ENCODE measurements around the gene HSD17B13. TPM values are rescaled to one million over a fixed set of nuclear protein-coding genes. Genes with fewer than 3 reads are reported as not detected.

Gene HSD17B13, protein sequence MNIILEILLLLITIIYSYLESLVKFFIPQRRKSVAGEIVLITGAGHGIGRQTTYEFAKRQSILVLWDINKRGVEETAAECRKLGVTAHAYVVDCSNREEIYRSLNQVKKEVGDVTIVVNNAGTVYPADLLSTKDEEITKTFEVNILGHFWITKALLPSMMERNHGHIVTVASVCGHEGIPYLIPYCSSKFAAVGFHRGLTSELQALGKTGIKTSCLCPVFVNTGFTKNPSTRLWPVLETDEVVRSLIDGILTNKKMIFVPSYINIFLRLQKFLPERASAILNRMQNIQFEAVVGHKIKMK
- 0.12 and 0.19 TPM in 2 replicates for polyA plus RNA-seq (2013)

DNA sequence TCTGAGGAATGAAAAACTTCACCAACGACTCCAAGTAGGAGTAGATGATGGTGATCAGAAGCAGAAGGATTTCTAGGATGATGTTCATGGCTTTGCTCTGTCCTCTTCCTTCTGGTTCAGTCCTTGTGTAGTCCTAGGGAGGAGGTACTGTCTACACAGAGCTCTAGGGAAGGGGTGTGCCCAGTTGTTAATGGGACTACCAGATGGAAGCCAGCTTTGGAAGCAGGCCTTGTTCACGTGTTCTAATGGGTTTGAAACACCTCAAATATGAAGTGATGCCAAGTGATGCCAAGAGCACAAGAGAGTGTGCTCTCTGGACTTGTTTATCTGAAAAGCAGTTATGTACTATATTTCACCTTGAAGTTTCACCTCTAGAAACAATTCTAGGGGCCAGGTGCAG is at the start of gene HSD17B13:
TSS of gene HSD17B13 (minus strand) at position 129 of the 400 bp plus-strand sequence. CDS start at position 88, 41 bp downstream.
- H3K4me2 ChIP-seq (ENCODE audit: low read length): no peak within 1 kb of the TSS
- no CpG with 5 or more reads among the region's 2 CpGs for WGBS (ENCODE audit: extremely low coverage, insufficient coverage, insufficient read length)

DNA sequence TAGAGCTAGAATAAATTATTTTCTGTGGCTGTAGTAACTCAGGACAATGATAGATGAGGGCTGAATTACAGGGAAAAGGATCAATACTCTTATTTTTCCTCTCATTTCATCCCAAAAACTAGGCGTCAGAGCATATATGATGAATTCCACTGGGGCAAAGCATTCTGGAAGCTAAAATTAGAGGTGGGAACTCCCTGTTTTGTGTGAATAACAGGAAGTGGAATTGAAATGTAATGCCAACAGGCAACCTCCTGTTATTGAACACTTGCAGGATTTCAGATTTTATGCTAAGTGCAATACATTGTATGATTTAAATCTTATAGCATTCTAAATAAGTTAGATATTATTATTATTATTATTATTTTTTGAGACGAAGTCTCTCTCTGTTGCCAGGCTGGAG is 47.4 kb upstream of the HSD17B13 start:
- Histone ChIP-seq H4K91ac (ENCODE audit: low read depth, low read length) (no peak overlapping the region), H3K4ac (ENCODE audit: low read depth, low read length) (no peak overlapping the region), H3K9ac (ENCODE audit: low read length) (no peak overlapping the region), H3K18ac (ENCODE audit: low read length) (no peak overlapping the region), H3K4me1 (ENCODE audit: control insufficient read depth in 1 of 2, insufficient read depth in 2 of 2, low read length in 2 of 2) (peaks cover 2% of the 10 kb centered on the region in 2 experiments), H2BK5ac (ENCODE audit: low read depth, low read length, poor library complexity) (no peak overlapping the region), H3K4me3 (ENCODE audit: low read depth, low read length) (no peak overlapping the region), H3K79me1 (ENCODE audit: low read length) (peaks cover 5% of the 10 kb centered on the region), H3K4me2 (ENCODE audit: low read length) (no peak overlapping the region), H3K36me3 (ENCODE audit: control insufficient read depth in 1 of 2, insufficient read depth in 2 of 2, low read length in 2 of 2) (peaks cover 6 to 13% of the 10 kb centered on the region in 2 experiments), H3K79me2 (ENCODE audit: control insufficient read depth, insufficient read depth, low read length, poor library complexity) (no peaks in the 10 kb centered on the region), H4K8ac (ENCODE audit: low read depth, low read length) (no peak overlapping the region), H3K27ac (ENCODE audit: low read depth, low read length) (no peak overlapping the region), H2BK12ac (ENCODE audit: low read length) (no peak overlapping the region), H3K23ac (ENCODE audit: low read length) (no peak overlapping the region), H2AFZ (ENCODE audit: insufficient read depth, low read length, poor library complexity) (no peak overlapping the region), H2AK5ac (ENCODE audit: low read length) (no peak overlapping the region), H4K12ac (ENCODE audit: low read depth, low read length) (no peak overlapping the region), H3K14ac (ENCODE audit: low read length) (no peak overlapping the region), H2BK120ac (ENCODE audit: insufficient read depth, low read length, poor library complexity) (no peak overlapping the region), H3K9me3 (ENCODE audit: insufficient read depth, low read depth, low read length) (no peaks in the 10 kb centered on the region), H3K27me3 (ENCODE audit: insufficient read depth, low read length) (no peaks in the 10 kb centered on the region)
- no CpG with 5 or more reads among the region's 2 CpGs for WGBS (ENCODE audit: extremely low coverage, insufficient coverage, insufficient read length)
- no peak for DNase-seq

More for the DNA sequence above, at the start of gene HSD17B13:
- Histone ChIP-seq H4K8ac (ENCODE audit: low read depth, low read length) (no peak within 1 kb of the TSS), H3K4me3 (ENCODE audit: low read depth, low read length) (no peak within 1 kb of the TSS), H3K9me3 (ENCODE audit: insufficient read depth, low read depth, low read length) (no peaks in the 10 kb centered on the region), H3K4ac (ENCODE audit: low read depth, low read length) (no peak within 1 kb of the TSS), H3K79me1 (ENCODE audit: low read length) (no peaks in the 10 kb centered on the region), H3K27ac (ENCODE audit: low read depth, low read length) (no peak within 1 kb of the TSS), H4K12ac (ENCODE audit: low read depth, low read length) (no peak within 1 kb of the TSS), H4K91ac (ENCODE audit: low read depth, low read length) (no peak within 1 kb of the TSS), H3K14ac (ENCODE audit: low read length) (no peak within 1 kb of the TSS), H3K36me3 (ENCODE audit: control insufficient read depth in 1 of 2, insufficient read depth in 2 of 2, low read length in 2 of 2) (no peaks in the 10 kb centered on the region), H3K4me1 (ENCODE audit: control insufficient read depth in 1 of 2, insufficient read depth in 2 of 2, low read length in 2 of 2) (no peaks in the 10 kb centered on the region), H2BK5ac (ENCODE audit: low read depth, low read length, poor library complexity) (no peak within 1 kb of the TSS), H2BK120ac (ENCODE audit: insufficient read depth, low read length, poor library complexity) (no peak within 1 kb of the TSS), H3K18ac (ENCODE audit: low read length) (no peak within 1 kb of the TSS), H3K79me2 (ENCODE audit: control insufficient read depth, insufficient read depth, low read length, poor library complexity) (no peaks in the 10 kb centered on the region), H3K9ac (ENCODE audit: low read length) (no peak within 1 kb of the TSS), H3K23ac (ENCODE audit: low read length) (no peak within 1 kb of the TSS), H3K27me3 (ENCODE audit: insufficient read depth, low read length) (no peaks in the 10 kb centered on the region), H2AK5ac (ENCODE audit: low read length) (no peak within 1 kb of the TSS), H2AFZ (ENCODE audit: insufficient read depth, low read length, poor library complexity) (no peak within 1 kb of the TSS), H2BK12ac (ENCODE audit: low read length) (no peak within 1 kb of the TSS)
- DNase-seq: no peak

DNA sequence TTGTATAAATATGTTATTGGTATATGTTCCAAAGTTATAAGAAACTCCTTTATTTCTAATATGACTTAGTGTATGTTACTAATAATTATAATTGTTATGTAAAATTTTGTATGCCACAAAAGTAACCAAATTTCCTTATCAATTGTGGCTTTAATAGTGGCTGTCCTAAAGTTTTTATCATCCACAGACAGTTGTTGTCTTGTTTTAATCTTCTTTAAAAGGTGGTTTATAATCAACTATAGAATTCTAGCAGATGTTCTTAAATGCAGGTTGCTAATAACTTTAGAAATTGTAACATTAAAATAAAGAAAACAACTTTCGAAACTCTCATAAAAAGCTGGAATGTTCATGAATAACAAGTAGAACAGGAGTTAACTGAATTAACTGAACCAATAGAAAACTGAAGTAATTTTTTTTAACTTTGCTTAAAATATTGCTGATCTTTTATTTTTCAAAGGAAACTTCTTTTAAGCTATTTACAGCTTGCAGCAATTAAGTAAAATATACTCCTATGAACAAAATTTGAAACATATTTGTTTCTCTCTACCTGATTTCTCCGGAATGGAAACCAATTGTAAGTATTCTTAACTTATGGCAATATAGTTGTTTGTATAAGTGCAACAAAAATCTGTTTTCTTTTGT is 44.0 kb upstream of the HSD17B13 start:
- H3K14ac ChIP-seq (ENCODE audit: low read length): no peak overlapping the region
- no peak overlapping the region for H2AFZ ChIP-seq (ENCODE audit: insufficient read depth, low read length, poor library complexity)
- WGBS (ENCODE audit: extremely low coverage, insufficient coverage, insufficient read length): no CpG with 5 or more reads among the region's 2 CpGs
- H3K4ac ChIP-seq (ENCODE audit: low read depth, low read length): no peak overlapping the region
- no peak overlapping the region for H2BK12ac ChIP-seq (ENCODE audit: low read length)
- H3K36me3 ChIP-seq (ENCODE audit: control insufficient read depth in 1 of 2, insufficient read depth in 2 of 2, low read length in 2 of 2): peaks cover 3 to 7% of the 10 kb centered on the region in 2 experiments
- H3K79me2 ChIP-seq (ENCODE audit: control insufficient read depth, insufficient read depth, low read length, poor library complexity): no peaks in the 10 kb centered on the region
- H3K4me3 ChIP-seq (ENCODE audit: low read depth, low read length): no peak overlapping the region
- H3K27ac ChIP-seq (ENCODE audit: low read depth, low read length): no peak overlapping the region
- no peak for DNase-seq
- H2BK120ac ChIP-seq (ENCODE audit: insufficient read depth, low read length, poor library complexity): no peak overlapping the region
- no peak overlapping the region for H2BK5ac ChIP-seq (ENCODE audit: low read depth, low read length, poor library complexity)
- no peak overlapping the region for H2AK5ac ChIP-seq (ENCODE audit: low read length)
- no peak overlapping the region for H4K8ac ChIP-seq (ENCODE audit: low read depth, low read length)
- peaks cover 2 to 6% of the 10 kb centered on the region in 2 experiments for H3K4me1 ChIP-seq (ENCODE audit: control insufficient read depth in 1 of 2, insufficient read depth in 2 of 2, low read length in 2 of 2)
- H3K9ac ChIP-seq (ENCODE audit: low read length): no peak overlapping the region
- no peak overlapping the region for H3K23ac ChIP-seq (ENCODE audit: low read length)
- no peak overlapping the region for H3K4me2 ChIP-seq (ENCODE audit: low read length)
- H3K79me1 ChIP-seq (ENCODE audit: low read length): peaks cover 14% of the 10 kb centered on the region
- H4K91ac ChIP-seq (ENCODE audit: low read depth, low read length): no peak overlapping the region
- H3K27me3 ChIP-seq (ENCODE audit: insufficient read depth, low read length): no peaks in the 10 kb centered on the region
- no peak overlapping the region for H4K12ac ChIP-seq (ENCODE audit: low read depth, low read length)
- H3K18ac ChIP-seq (ENCODE audit: low read length): no peak overlapping the region
- no peaks in the 10 kb centered on the region for H3K9me3 ChIP-seq (ENCODE audit: insufficient read depth, low read depth, low read length)

DNA sequence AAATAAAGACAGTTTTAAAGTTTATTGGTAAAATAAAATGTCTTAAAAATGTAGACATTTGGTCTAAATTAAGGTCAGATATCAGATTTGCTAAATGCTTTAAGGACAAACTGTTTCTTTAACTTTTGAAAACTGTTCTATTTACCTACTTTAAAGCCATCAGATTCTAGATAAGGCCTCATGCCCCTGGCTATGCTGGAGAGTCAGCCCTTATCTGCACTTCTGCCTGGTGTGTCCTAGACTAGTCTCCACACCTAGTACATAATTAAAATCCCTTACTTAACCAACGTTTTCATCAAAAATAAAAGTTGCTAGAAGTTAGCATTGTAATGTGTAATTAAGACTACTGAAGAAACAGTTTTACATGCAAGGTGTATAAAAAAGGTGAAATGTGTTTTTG is 42.7 kb upstream of the HSD17B13 start:
- H3K23ac ChIP-seq (ENCODE audit: low read length): no peak overlapping the region
- H3K4me3 ChIP-seq (ENCODE audit: low read depth, low read length): no peak overlapping the region
- H3K36me3 ChIP-seq (ENCODE audit: control insufficient read depth in 1 of 2, insufficient read depth in 2 of 2, low read length in 2 of 2): peaks cover 2 to 7% of the 10 kb centered on the region in 2 experiments
- no peak overlapping the region for H2BK12ac ChIP-seq (ENCODE audit: low read length)
- no peak overlapping the region for H3K14ac ChIP-seq (ENCODE audit: low read length)
- H2BK5ac ChIP-seq (ENCODE audit: low read depth, low read length, poor library complexity): no peak overlapping the region
- H2AFZ ChIP-seq (ENCODE audit: insufficient read depth, low read length, poor library complexity): no peak overlapping the region
- H3K27ac ChIP-seq (ENCODE audit: low read depth, low read length): no peak overlapping the region
- H3K4me1 ChIP-seq (ENCODE audit: control insufficient read depth in 1 of 2, insufficient read depth in 2 of 2, low read length in 2 of 2): peaks cover 2 to 6% of the 10 kb centered on the region in 2 experiments
- no peaks in the 10 kb centered on the region for H3K9me3 ChIP-seq (ENCODE audit: insufficient read depth, low read depth, low read length)
- no peak overlapping the region for H3K4me2 ChIP-seq (ENCODE audit: low read length)
- H2AK5ac ChIP-seq (ENCODE audit: low read length): no peak overlapping the region
- DNase-seq: peak; percentile 64 to 70
- H3K18ac ChIP-seq (ENCODE audit: low read length): no peak overlapping the region
- no peaks in the 10 kb centered on the region for H3K79me2 ChIP-seq (ENCODE audit: control insufficient read depth, insufficient read depth, low read length, poor library complexity)
- H4K8ac ChIP-seq (ENCODE audit: low read depth, low read length): no peak overlapping the region
- H3K4ac ChIP-seq (ENCODE audit: low read depth, low read length): no peak overlapping the region
- no CpG with 5 or more reads among the region's 1 CpG for WGBS (ENCODE audit: extremely low coverage, insufficient coverage, insufficient read length)
- H2BK120ac ChIP-seq (ENCODE audit: insufficient read depth, low read length, poor library complexity): no peak overlapping the region
- peaks cover 14% of the 10 kb centered on the region for H3K79me1 ChIP-seq (ENCODE audit: low read length)
- H4K12ac ChIP-seq (ENCODE audit: low read depth, low read length): no peak overlapping the region
- H3K9ac ChIP-seq (ENCODE audit: low read length): no peak overlapping the region
- no peaks in the 10 kb centered on the region for H3K27me3 ChIP-seq (ENCODE audit: insufficient read depth, low read length)
- no peak overlapping the region for H4K91ac ChIP-seq (ENCODE audit: low read depth, low read length)

All from trophoblast cell (in vitro differentiated cells and primary cell).